Measurements from ENCODE around the gene ANO10. TPM values are rescaled to one million over a fixed set of nuclear protein-coding genes. Genes with fewer than 3 reads are reported as not detected.
A peak's percentile ranks its signal among the peaks of the same experiment; 100 is the strongest.

ANO10 gene
- total RNA-seq, 2 donors from 2014 or later: 83.8 to 112 TPM

- TF ChIP-seq, protein P1, sequence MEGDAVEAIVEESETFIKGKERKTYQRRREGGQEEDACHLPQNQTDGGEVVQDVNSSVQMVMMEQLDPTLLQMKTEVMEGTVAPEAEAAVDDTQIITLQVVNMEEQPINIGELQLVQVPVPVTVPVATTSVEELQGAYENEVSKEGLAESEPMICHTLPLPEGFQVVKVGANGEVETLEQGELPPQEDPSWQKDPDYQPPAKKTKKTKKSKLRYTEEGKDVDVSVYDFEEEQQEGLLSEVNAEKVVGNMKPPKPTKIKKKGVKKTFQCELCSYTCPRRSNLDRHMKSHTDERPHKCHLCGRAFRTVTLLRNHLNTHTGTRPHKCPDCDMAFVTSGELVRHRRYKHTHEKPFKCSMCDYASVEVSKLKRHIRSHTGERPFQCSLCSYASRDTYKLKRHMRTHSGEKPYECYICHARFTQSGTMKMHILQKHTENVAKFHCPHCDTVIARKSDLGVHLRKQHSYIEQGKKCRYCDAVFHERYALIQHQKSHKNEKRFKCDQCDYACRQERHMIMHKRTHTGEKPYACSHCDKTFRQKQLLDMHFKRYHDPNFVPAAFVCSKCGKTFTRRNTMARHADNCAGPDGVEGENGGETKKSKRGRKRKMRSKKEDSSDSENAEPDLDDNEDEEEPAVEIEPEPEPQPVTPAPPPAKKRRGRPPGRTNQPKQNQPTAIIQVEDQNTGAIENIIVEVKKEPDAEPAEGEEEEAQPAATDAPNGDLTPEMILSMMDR (conservative IDR thresholded peaks at IDR 0.05): peak; percentile 43
- no peak overlapping the region for H3K9ac ChIP-seq (ENCODE audit: extremely low read depth, low read length, poor library complexity, severe bottlenecking)
- H3K4me1 ChIP-seq (ENCODE audit: control insufficient read depth, insufficient read depth, low read length): no peaks in the 10 kb centered on the region
- DNase-seq: no peak
- H3K36me3 ChIP-seq (ENCODE audit: control insufficient read depth, insufficient read depth, low read length): peaks cover 10% of the 10 kb centered on the region
- H3K9me3 Mint-ChIP-seq: no peaks in the 10 kb centered on the region
- H3K27me3 ChIP-seq (ENCODE audit: control insufficient read depth, insufficient read depth, low read length, poor library complexity, severe bottlenecking): no peaks in the 10 kb centered on the region
- no peak overlapping the region for H3K4me3 ChIP-seq (ENCODE audit: low read length)
- H3K27ac ChIP-seq (ENCODE audit: low read depth, low read length): no peak overlapping the region
- H3K4me1 Mint-ChIP-seq: peaks cover 4% of the 10 kb centered on the region
- WGBS, 2 experiments (ENCODE audit: insufficient coverage in 1 of 2, insufficient read length in 1 of 2): 90 to 97% methylated on average over 4 to 6 of the region's 7 CpGs
- H3K4me3 Mint-ChIP-seq: no peak overlapping the region
- no peaks in the 10 kb centered on the region for H3K9me3 ChIP-seq (ENCODE audit: control insufficient read depth, low read length)
- H3K27ac Mint-ChIP-seq: no peak overlapping the region
- peaks cover 18% of the 10 kb centered on the region for H3K36me3 Mint-ChIP-seq (ENCODE audit: low read depth)
- no peaks in the 10 kb centered on the region for H3K27me3 Mint-ChIP-seq (ENCODE audit: insufficient read depth)
Observed at GRCh38 chr3:43413676-43414368, 208.0 kb downstream of the ANO10 start.

DNA sequence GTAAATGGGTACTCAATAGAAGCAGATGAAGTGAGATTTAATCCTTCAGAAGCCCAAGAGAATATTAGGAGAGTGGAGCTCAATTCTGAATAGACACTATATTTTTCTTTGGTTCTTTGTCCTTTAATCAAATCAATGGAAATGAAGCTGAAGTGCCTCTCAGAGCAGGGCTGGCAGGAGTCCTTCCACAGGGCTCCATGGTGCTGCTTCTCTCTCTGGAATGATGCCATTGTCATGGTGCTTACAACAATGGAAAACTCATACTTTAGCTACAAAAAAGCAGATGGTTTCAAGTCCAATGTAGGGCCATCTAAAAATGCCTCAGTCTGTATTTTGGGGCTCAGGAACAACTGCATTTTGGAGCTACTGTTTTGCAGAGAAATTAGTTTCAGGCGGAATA is 210.4 kb downstream of the ANO10 start:
- Histone ChIP-seq H3K27ac (ENCODE audit: low read depth, low read length) (no peak overlapping the region), H3K4me1 (ENCODE audit: control insufficient read depth, insufficient read depth, low read length) (no peaks in the 10 kb centered on the region), H3K9ac (ENCODE audit: extremely low read depth, low read length, poor library complexity, severe bottlenecking) (no peak overlapping the region), H3K9me3 (ENCODE audit: control insufficient read depth, low read length) (no peaks in the 10 kb centered on the region), H3K4me3 (ENCODE audit: low read length) (no peak overlapping the region), H3K27me3 (ENCODE audit: control insufficient read depth, insufficient read depth, low read length, poor library complexity, severe bottlenecking) (no peaks in the 10 kb centered on the region), H3K36me3 (ENCODE audit: control insufficient read depth, insufficient read depth, low read length) (peaks cover 8% of the 10 kb centered on the region)
- Mint-ChIP-seq H3K36me3 (ENCODE audit: low read depth) (peaks cover 18% of the 10 kb centered on the region), H3K9me3 (no peaks in the 10 kb centered on the region), H3K27ac (no peak overlapping the region), H3K4me1 (peaks cover 4% of the 10 kb centered on the region), H3K27me3 (ENCODE audit: insufficient read depth) (no peaks in the 10 kb centered on the region), H3K4me3 (no peak overlapping the region)
- no peak for DNase-seq
- 100% methylated on average over 1 of the region's 1 CpG; no CpG with 5 or more reads in 1 of the 2 experiments for WGBS, 2 experiments (ENCODE audit: insufficient coverage in 1 of 2, insufficient read length in 1 of 2)
- TF ChIP-seq, protein P1 (conservative IDR thresholded peaks at IDR 0.05): no peak

GRCh38 chr3:43410592-43410991 is 211.2 kb downstream of the ANO10 start:
- H3K9ac ChIP-seq (ENCODE audit: extremely low read depth, low read length, poor library complexity, severe bottlenecking): no peak overlapping the region
- peaks cover 15% of the 10 kb centered on the region for H3K36me3 Mint-ChIP-seq (ENCODE audit: low read depth)

More at GRCh38 chr3:43410592-43410991, 211.2 kb downstream of the ANO10 start:
- Histone ChIP-seq H3K9me3 (ENCODE audit: control insufficient read depth, low read length) (no peaks in the 10 kb centered on the region), H3K27me3 (ENCODE audit: control insufficient read depth, insufficient read depth, low read length, poor library complexity, severe bottlenecking) (no peaks in the 10 kb centered on the region), H3K4me1 (ENCODE audit: control insufficient read depth, insufficient read depth, low read length) (no peaks in the 10 kb centered on the region), H3K27ac (ENCODE audit: low read depth, low read length) (no peak overlapping the region), H3K36me3 (ENCODE audit: control insufficient read depth, insufficient read depth, low read length) (peaks cover 8% of the 10 kb centered on the region), H3K4me3 (ENCODE audit: low read length) (no peak overlapping the region)
- H3K4me3 Mint-ChIP-seq: no peak overlapping the region
- H3K9me3 Mint-ChIP-seq: no peaks in the 10 kb centered on the region
- no peak for DNase-seq
- WGBS, 2 experiments (ENCODE audit: insufficient coverage in 1 of 2, insufficient read length in 1 of 2): 91 to 100% methylated on average over 3 of the region's 3 CpGs
- no peaks in the 10 kb centered on the region for H3K27me3 Mint-ChIP-seq (ENCODE audit: insufficient read depth)
- TF ChIP-seq, protein P1 (conservative IDR thresholded peaks at IDR 0.05): no peak
- no peak overlapping the region for H3K27ac Mint-ChIP-seq
- H3K4me1 Mint-ChIP-seq: peaks cover 4% of the 10 kb centered on the region
